NCI-H345 treated with DMSO at 0.1 percent for 48 hours (cell line): ENCODE data around the gene LEKR1.

Source experiments
- DNase-seq: peaks from one replicate; lab custom pipeline; 2025; ENCODE audit not compliant: unreplicated experiment; lab: John Stamatoyannopoulos, UW

LEKR1 gene

DNA sequence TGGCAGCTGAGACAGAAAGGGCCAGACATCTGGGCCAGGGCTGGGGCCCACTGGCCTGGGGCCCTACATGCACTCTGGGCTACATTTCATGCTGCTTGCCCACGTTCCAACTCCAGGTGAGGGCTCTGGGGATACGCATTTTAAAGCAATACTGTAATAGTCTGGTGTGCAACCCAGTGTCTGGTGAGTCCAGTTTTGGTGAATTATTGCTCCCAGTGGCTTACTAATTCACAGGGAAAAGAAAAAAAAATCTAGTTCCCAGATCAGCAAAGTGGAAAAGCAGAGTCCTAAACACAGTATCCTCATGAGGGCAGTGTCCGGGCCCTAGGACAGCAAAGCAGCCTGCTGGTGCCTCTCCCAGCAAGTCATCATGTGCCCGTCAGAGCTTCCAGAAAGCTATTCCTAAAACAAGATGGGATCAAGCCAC, 251.4 kb downstream of the LEKR1 start:
- no peak for DNase-seq

DNA sequence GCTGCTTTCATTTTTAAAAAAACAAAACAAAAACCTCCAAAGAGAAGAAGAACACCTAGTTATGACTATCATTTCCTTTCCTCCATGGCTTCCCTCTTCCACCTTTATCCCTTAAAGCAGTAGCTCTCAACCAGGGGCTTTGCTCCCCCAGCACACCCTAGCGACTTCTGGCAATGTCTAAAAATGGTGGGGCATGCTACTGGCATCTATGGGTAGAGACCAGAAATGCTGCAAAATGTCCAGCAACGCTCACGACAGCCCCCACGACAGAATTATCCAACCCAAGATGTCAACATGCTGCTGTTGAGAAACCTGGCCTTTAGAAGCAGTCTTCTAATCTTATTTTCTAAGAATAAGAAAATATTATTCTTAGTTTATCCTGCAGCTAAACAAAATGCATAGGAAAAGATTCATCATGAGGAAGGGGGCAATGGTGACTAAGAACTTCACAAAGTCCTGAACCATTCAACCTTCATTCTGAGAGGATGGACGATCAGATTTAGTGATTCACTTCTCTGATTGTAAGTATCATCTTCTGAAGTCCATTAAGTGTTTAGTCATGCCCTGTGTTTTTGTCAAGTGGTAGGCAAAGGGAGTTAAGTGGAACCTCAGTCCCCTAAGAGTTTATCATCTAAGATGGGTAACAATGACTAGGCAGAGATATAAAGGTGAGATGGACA, 252.1 kb downstream of the LEKR1 start:
- no peak for DNase-seq

DNA sequence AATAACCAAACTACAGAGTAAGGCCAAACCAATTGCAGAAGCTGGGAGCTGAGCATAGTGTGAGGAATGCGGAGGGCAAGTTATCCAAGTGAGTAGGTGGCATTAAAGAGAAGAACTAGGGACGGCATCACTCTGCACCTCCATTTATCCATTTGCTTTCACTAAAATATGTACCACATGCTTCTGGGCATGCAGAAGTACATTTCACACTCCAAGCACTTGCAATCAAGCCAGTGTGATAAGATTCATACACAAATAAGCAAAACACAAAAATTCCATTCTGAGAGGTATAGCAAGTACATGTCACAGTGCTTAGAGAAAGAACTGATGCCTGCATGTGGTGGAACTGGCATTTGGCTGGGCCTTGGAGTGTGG, 252.6 kb downstream of the LEKR1 start:
- DNase-seq: no peak

DNA sequence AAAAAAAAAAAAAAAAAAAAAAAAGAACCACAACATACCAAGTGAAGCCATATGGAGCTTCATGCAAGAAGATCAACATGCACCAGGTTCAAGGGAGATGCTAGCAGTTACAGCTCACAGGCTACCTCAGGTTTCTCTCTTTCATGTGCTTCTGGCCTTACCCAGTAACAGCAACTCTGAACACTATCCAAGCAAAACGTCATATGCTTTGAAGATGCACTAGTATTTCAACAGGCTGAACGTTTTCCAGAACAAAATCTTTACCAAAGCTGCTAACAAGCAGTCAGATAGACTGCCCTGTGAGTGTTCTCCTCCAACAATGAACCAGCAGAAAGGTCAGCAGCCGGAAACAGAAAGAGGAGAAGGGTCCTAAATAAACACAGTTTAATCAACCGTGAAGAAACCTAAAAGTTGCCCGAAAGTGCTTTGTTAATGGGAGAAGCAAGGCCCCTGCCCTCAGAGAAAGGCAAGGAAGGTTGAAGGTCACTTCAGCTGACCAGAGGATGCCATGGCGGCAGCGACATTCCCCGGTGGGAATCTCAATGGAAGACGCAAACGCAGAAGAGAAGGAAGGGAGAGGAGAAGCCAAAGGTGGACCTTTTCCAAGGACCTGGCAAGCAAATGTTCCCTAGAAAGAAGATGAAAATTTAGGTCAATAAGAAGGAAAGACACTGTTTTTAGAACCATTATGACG, 253.7 kb downstream of the LEKR1 start:
- DNase-seq: no peak

DNA sequence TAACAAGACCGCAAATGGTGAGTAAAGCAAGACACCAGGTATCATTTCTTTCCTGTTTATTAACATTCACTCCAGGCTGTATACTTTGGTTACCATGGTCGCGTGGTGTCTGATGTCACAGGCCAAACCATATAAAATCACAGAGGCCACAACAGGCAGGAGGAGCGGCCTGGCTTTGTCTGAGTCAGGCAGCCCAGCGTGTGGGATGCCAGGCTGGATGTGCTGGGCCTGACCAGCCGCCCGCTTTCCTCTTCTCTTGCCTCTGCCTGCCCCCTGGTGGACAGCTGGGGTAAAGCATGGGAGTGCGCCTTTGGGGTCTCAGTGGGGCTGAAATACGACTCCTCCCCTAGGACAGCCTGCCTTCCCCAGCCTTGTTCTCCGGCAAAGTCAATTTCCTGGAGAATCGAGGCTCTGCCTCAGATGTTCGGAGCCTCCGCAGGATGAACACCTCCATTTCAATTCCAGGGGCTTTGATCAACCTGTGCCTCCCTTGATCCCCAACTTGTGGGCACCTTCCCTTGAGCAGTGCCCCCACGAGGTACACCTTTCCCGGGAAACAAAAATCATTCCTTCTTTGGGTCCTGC, 255.6 kb downstream of the LEKR1 start:
- no peak for DNase-seq

DNA sequence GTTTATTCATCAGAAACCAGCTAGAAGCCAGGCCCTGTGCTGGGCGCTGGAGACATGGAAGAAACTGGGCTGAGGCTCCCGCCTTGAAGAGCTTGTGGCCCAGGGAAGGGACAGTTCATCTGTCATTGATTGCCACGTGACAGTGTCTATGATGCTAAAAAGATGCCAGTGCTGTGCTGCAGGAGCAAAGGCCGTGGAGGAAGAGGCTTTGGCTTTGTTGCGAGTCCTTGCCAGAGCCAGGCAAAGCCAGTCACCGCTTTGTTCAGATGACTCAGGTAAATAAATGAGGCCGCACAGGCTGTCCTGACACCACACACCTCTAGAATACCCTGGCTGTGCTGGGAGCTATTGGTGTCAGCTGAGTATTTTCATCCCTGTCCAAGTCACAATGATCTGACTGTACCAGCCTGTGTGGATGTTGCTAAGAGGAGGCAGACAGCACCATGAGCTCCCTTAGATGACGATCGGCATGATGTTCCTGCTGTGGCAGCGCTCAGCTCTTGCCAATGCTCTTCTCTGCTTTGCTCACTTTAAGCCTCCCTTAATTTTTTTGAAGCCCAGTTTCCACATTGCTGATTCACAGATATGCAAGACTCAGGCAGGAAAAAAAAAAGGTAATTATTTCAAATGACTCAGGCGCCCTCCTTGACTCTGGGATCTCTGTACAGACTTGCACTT, 256.3 kb downstream of the LEKR1 start:
- no peak for DNase-seq

DNA sequence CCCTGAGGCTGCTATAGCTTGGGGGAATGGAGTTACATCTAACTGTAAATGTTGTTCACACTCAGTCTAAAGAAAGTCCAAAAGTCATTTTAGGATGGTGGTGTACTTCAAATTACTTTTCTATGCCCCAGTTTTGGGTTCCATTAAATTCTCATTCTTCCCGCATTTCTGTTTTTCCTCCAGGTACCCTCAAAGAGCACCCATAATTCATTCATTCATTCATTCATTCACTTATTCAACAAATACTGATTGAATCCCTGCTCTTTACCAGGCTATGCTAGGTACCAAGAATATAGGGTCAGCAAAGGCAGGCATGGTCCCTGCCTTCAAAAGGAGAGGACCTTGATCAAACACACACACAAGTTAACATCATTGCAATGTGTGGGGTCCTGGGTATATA, 257.7 kb downstream of the LEKR1 start:
- DNase-seq: no peak

DNA sequence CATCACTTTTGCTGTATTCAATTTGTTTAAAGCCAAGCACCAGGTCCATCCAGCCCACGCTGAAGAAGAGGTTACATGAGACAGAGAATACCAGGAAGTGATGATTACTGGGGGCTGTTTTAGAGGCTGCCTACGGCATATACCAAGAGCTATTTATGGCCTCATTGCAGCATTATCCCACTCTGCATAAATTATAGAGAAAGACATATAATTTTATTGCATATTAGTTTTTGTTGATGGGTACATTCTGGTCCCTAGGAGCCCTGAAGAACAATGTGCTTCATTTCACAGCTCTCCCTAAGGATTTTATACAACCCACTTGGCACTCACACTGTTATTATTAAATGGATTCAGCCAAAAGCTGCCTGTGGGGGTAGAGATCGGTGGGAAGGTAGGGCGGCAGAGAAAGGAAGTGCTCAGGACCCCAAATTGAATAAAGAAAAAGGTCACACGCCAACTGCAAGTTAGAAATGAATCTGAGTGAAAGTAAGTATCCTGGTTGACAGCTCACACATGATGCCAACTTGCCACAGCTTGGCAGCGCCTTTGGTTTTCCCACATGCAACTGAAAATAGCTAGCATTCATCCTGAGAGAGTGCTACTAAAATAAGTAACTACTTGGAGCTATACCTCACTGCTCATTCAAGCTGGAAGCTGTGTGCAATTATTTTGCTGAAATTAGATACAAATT, 260.1 kb downstream of the LEKR1 start:
- no peak for DNase-seq

DNA sequence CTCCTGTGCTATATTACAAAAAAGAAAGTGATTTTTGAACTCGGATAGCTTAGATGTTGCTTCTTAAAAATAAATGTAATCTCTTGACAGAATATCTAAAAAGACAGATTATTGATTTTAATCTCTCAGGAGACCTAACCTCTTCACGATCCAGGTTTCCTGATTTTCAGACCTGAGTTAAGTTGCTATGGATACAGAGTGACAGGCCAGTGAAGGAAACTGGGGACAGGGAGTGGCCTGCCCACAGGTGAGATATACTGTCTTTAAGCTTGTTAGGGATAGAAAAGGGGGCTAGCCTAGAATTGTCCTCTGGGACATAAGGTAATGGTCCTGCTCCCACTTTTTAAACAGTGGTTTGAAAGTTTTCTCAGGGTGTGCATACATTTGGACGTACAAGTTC, 260.6 kb downstream of the LEKR1 start:
- no peak for DNase-seq

DNA sequence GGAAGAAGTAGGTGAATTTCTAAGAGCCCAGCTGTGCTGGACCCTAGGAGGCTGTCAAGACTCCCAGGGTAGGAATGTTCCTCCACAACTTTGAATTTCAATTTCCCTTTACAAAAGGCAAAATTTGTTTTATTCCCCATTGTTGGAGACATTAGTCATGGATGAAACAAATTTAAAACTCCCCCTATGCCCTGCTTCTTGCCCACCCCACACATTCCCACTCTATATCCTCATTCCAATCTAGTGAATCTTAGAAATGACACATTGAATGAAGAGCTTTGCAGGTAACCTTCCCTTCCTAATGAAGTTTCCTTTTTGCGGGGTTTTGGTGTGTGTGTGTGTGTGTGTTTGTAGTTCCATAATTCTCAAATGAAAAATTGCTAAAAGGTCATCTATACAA, 261.2 kb downstream of the LEKR1 start:
- DNase-seq: no peak

DNA sequence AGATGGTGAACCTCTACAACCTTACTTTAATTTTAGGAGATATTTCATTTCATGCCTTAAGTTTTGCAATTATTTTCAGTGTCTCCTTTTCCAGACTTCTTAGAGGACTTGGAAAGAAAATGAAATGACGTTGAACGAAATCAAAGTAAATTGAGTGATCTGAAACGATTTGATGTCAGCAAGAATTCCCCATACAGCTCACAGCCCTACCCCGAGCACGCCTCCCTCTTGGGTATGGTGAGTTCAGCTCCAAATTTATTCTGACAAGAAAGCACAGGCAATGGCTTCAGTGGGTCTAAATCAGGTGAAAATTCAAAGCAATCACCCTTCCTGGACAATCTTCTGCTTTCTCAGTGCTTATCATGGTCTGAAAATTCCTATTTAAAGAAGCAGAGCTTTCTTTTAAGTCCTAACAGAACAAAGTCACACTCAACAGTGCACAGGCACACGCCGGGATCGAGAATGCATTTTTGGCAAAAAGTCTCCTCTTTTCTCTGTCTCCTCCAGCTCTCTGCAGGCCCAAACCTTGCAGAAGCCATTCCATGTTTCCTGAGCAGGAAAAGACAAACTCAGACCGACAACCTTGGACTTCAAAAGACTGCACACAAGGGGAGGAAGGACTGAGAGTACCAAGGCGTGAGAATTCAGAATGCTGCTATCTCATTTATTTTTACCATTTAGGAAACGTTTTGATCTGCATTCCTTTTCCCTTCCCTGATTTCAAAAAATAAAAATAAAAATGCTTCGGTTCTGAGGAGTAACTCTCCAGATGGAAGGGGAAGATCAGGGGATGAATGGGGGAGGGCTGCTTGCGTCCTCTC, 261.8 kb downstream of the LEKR1 start:
- no peak for DNase-seq

DNA sequence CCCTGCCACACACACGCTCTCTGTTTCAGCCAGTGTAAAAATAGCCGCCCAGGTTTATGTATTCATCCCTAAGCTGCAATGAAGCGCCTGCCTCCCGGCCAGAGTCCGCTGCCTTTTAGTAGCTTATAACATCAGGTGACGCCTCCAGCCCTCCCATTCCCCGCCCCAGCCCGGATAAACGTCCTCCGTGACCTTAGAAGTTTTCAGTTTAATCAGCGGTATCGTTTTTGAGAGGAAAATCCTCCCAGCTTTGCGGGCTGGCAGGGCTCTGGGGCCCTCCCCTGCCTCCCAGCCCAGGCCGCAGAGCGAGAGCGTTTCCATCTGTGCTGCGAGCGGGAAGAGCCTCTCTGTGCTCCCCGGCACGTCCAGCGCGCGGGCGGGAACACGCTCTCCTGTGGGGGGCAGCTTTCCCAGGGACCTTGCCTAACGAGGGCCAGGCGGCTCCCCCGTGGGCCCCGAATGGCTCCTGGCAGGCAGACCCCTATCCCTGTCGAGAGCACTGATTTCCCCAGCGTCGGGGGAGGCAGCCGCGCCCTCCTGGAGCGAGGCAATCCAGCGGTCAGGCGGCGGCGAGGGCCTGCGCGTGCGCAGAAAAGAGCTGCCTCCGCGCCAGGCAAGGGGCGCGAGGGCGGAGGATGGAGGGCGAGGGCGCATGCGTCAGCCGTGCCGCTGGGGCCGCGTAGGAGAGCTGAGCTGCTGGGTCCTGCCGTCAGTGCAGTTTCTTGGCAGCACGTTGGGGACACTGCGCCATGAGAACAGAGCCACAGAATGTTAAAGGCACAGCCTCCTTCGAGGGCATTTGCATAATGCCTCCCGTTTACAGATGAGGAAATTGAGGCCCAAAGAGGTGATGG, 262.7 kb downstream of the LEKR1 start:
- no peak for DNase-seq

DNA sequence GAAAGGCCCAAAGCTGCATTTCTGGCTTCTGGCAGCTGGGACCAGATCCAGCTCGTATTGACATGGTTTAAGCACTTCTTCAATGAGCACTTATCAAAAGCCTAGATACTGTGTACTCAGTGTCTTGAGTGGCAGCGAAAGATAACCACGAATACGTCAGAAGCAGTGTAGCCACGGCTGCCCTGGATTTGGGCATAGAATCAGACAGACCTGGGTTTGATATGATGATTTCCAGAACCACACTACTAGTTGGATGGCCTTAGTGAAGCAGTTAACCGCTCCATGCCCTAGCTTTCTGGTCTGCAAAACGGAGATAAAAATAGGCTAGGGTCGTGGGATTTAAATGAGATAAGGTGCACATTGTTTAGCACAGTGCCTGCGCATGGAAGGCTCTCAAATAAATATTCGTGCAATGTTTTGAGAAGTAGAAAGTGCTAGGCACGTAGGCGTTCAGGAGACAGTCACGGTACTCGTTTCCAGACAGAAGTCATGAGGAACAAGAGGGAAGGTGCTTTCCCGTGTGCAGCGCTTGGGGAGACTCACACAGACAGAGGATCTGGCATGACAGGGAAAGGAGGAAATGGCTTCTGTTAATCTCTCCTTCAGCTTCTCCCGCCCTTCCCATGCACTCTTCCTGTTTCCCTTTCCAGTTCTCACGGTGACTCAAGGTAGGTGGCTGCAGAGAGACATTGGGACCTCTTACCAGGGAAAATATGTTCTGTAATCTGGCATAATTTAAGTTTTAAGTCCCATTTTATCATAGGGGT, 263.5 kb downstream of the LEKR1 start:
- DNase-seq: no peak

DNA sequence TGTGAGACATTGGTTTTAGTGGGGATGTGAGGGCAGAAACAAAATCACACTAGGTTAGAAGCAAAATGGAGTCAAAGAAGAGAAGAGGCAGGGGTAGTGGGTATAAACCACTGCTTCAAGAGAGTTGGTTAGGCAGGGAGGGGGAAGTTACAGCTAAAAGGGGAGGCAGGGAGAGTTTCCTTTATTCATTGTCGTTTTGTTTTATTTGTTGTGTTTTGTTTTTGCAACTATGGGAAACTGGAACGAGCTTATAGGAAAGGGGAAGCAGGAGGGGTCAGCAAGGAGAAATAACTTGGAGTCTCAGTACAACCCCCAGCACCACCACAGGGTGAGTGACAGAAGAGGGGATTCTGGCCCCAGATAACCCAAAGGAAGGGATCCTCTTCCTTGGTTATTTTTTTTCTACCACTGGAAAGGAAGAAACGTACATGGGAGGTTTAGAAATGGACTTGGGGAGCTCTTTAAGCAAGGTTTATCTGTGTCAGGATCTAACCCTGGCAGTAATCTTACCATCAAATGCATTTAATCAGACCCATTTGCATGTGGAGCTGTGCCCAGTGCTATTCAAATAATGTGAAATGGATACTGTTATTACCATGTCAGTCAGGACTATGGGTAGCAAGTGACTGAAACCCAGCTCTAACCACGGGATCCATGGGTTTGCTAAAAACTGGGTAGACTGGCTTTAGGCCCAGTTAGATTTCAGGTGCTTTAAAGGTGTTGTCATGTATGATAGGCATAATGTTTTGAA, 265.1 kb downstream of the LEKR1 start:
- DNase-seq: no peak

DNA sequence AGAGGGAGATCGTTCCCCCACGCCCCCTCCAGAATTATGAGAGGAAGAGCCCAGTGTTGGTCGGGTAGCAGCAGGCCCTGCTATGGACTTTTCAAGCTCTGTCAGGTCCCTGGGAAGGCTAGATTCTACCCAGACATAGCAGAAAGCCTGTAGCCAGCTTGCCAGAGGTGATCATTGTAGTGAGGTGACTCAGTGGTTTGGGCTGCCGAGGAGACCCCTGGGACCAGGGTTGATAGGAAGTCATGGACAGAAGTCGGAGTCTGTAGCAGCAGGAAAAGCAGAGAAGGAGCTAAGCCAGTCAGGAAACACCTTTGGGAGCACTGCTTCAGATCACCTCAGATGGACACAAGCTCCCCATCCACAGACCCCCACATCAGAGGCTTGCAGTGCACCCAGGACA, 266.1 kb downstream of the LEKR1 start:
- DNase-seq: no peak

DNA sequence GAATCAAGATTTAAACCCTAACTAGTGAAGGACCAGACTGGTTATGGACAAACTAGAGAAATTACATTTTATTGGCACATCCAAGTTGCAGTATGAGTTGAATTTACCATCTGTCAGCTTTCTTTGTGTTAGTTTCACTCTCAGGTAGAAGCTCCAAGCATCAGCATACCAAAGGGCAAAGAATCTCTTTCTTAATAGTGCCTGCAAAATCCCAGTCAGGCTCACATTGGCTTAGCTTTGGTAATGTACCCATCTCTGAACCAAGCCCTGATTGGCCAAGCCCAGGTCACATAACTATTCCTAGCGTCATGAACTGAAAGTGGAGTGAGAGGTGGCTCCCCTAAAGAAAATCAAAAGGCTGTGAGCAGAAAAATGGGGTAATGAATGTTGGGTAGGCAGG, 266.9 kb downstream of the LEKR1 start:
- DNase-seq: no peak

DNA sequence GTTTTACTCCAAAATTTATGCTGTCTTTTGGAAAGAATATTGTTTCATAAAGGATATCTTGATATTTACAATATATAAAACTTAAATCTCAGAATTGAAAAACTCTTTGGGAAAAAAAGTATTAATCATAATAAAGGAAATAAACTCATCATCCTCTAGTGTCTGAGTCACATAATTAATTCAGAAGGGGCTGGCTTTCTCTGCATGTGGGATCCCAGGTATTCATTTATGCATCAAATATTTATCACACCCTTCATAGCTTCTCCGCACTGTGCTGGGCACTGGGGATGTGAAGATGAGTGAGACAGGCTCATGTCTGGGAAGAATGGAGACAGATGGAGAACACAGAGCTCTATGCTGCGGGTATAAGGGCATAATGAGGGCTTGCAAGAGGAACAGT, 268.1 kb downstream of the LEKR1 start:
- DNase-seq: no peak

DNA sequence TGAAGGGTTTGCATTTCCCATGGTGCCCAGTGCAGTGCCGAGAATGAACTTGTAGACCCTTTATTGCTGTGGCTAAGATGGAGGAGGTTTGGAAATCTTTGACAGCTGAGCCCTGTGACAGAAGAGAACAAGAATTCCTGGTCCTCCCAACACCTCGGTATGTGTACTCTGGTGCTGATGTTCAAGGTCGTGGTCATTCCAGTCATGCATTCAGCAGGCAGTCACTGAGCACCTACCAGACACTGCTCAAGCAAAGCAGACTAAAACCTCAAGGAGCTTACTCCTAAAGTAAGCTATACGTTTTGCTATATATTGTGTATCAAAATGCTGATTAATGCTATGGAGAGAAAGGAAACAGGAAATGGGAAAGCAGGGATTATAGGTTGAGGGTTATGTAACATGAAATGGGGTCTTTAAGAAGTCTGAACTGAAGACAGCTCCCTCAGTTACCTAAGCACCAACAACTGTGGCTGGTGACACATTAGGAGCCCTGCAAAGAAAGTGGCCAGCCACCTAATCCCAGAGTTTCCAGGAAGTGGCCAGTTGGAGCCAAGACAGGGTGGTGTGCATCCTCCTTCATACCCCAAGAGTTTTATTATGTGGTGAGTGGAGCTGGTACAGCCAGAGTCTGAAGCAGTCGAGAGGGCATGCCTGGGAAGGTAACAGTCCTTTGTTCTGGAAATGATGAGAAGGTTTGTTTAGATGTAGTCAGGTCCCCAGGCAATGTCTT, 268.8 kb downstream of the LEKR1 start:
- DNase-seq: no peak
